GM12892 (cell line): ENCODE data around the gene MGME1.
A peak's percentile ranks its signal among the peaks of the same experiment; 100 is the strongest.
"Not testable (repeated sequence)": the region's sequence is repeated elsewhere in the genome, so short reads cannot be mapped to it uniquely, and the experiment has no call there.

Source experiments
- DNase-seq: peaks from one replicate; pipeline ENCODE4 v3.0.0; 2011; ENCODE audit not compliant: insufficient read length
- FAIRE-seq: peaks from 2 replicates; lab custom pipeline; 2011; peaks lifted over from hg19 to GRCh38; lab: Jason Lieb, UNC
- POLR2A ChIP-seq: IDR thresholded peaks from 2 replicates; pipeline ENCODE4 v1.6.1; 2011; ENCODE audit warnings: low read depth, low read length, control low read depth
- POLR2AphosphoS5 ChIP-seq: IDR thresholded peaks from 2 replicates; pipeline ENCODE4 v1.6.1; 2011; ENCODE audit warnings: low read depth, low read length, control low read depth
- TAF1 ChIP-seq: IDR thresholded peaks from 2 replicates; pipeline ENCODE4 v1.6.1; 2011; ENCODE audit warnings: low read depth, mild to moderate bottlenecking, control low read depth, low read length, borderline replicate concordance

MGME1 gene

GRCh38 chr20:18007534-18008292 is 38.9 kb downstream of the MGME1 start:
- FAIRE-seq, result no peak
- no peak for DNase-seq
- TF ChIP-seq POLR2AphosphoS5, result no peak
- TF ChIP-seq TAF1, result no peak
- TF ChIP-seq POLR2A, result no peak

GRCh38 chr20:18009116-18009515 is 40.3 kb downstream of the MGME1 start:
- DNase-seq (no peak), FAIRE-seq (no peak)
- no peak for TF ChIP-seq TAF1

GRCh38 chr20:18011482-18011881 is 42.7 kb downstream of the MGME1 start:
- TF ChIP-seq POLR2AphosphoS5 (no peak), TAF1 (no peak)
- FAIRE-seq, result no peak
- DNase-seq, result no peak

- no peak for DNase-seq
- no peak for FAIRE-seq
- TF ChIP-seq TAF1 (no peak), POLR2A (no peak), POLR2AphosphoS5 (no peak)
Measured at GRCh38 chr20:18011951-18012645, 43.3 kb downstream of the MGME1 start.

- DNase-seq, result no peak
- FAIRE-seq, result no peak
- TF ChIP-seq POLR2A (no peak), POLR2AphosphoS5 (no peak), TAF1 (no peak)
Measured at GRCh38 chr20:18012901-18013300, 44.1 kb downstream of the MGME1 start.

GRCh38 chr20:18014411-18014810 is 45.6 kb downstream of the MGME1 start:
- FAIRE-seq, result no peak
- TF ChIP-seq TAF1 (no peak), POLR2A (no peak), POLR2AphosphoS5 (no peak)

GRCh38 chr20:18016772-18017171 is 48.0 kb downstream of the MGME1 start:
- TF ChIP-seq POLR2AphosphoS5 (no peak), TAF1 (no peak), POLR2A (no peak)
- FAIRE-seq (no peak), DNase-seq (no peak)

More at GRCh38 chr20:18014411-18014810, 45.6 kb downstream of the MGME1 start:
- no peak for DNase-seq

GRCh38 chr20:18018100-18018499 is 49.3 kb downstream of the MGME1 start:
- FAIRE-seq, result no peak
- TF ChIP-seq POLR2AphosphoS5 (no peak), POLR2A (no peak), TAF1 (no peak)
- no peak for DNase-seq

- FAIRE-seq, result peak; percentile 58
- TF ChIP-seq POLR2AphosphoS5, result no peak
- TF ChIP-seq TAF1, result no peak
- no peak for TF ChIP-seq POLR2A
- DNase-seq, result peak; percentile 37
Measured at GRCh38 chr20:18019068-18019467, 50.2 kb downstream of the MGME1 start.

GRCh38 chr20:18020931-18021330 is 52.1 kb downstream of the MGME1 start:
- TF ChIP-seq TAF1, result no peak
- no peak for TF ChIP-seq POLR2AphosphoS5
- TF ChIP-seq POLR2A, result no peak
- FAIRE-seq (no peak), DNase-seq (no peak)

- no peak for FAIRE-seq
- no peak for DNase-seq
- TF ChIP-seq POLR2A (no peak), POLR2AphosphoS5 (no peak), TAF1 (no peak)
Measured at GRCh38 chr20:18024606-18025127, 55.8 kb downstream of the MGME1 start.

- FAIRE-seq, DNase-seq: not testable (repeated sequence)
Measured at GRCh38 chr20:18027011-18027410, 58.2 kb downstream of the MGME1 start.

- TF ChIP-seq TAF1 (no peak), POLR2A (no peak), POLR2AphosphoS5 (no peak)
- no peak for DNase-seq
- FAIRE-seq, result no peak
Measured at GRCh38 chr20:18030020-18030419, 61.2 kb downstream of the MGME1 start.
